DOHH2 (cell line): ENCODE data around the gene RPUSD3.

Source experiments
- EZH2phosphoT487 ChIP-seq: fragments of 200-600 bp; sonication (generic); IDR thresholded peaks from 2 replicates; pipeline ENCODE4 v1.6.1; 2017; ENCODE audit warnings: borderline replicate concordance, mild to moderate bottlenecking, antibody characterized with exemption, low read length, moderate library complexity, mixed read lengths
- TF ChIP-seq, protein P1 (sequence below): fragments of 200-600 bp; sonication (generic); IDR thresholded peaks from one replicate; pipeline ENCODE4 v1.5.1; 2014; ENCODE audit warnings: antibody characterized with exemption, mild to moderate bottlenecking, low read depth, low read length; ENCODE audit not compliant: poor library complexity, severe bottlenecking

- TF ChIP-seq, protein P1, sequence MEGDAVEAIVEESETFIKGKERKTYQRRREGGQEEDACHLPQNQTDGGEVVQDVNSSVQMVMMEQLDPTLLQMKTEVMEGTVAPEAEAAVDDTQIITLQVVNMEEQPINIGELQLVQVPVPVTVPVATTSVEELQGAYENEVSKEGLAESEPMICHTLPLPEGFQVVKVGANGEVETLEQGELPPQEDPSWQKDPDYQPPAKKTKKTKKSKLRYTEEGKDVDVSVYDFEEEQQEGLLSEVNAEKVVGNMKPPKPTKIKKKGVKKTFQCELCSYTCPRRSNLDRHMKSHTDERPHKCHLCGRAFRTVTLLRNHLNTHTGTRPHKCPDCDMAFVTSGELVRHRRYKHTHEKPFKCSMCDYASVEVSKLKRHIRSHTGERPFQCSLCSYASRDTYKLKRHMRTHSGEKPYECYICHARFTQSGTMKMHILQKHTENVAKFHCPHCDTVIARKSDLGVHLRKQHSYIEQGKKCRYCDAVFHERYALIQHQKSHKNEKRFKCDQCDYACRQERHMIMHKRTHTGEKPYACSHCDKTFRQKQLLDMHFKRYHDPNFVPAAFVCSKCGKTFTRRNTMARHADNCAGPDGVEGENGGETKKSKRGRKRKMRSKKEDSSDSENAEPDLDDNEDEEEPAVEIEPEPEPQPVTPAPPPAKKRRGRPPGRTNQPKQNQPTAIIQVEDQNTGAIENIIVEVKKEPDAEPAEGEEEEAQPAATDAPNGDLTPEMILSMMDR = no peak
- TF ChIP-seq EZH2phosphoT487 = no peak
Measured at GRCh38 chr3:9806137-9806536, 37.7 kb downstream of the RPUSD3 start.
